Measurements from ENCODE around the gene TRPT1.

TRPT1 gene

GRCh38 chr11:64225608-64226506, at the start of gene TRPT1, which contains the start of gene NUDT22:
Gene TRPT1 (minus strand): TSS chr11:64226186. CDS start chr11:64225860, 326 bp downstream.
Gene NUDT22 (plus strand): TSS chr11:64226274. CDS start chr11:64226653, 379 bp downstream.
- peak; percentile 96 for DNase-seq (ENCODE audit: low spot score)

GRCh38 chr11:64275031-64275800, 49.2 kb upstream of the TRPT1 start:
- DNase-seq (ENCODE audit: low spot score) = no peak

GRCh38 chr11:64269540-64270220, 43.7 kb upstream of the TRPT1 start:
- peak; percentile 94 for DNase-seq (ENCODE audit: low spot score)

- peak; percentile 60 for DNase-seq (ENCODE audit: low spot score)
Observed at GRCh38 chr11:64268893-64269539, 43.0 kb upstream of the TRPT1 start.

GRCh38 chr11:64268025-64268892, 42.3 kb upstream of the TRPT1 start:
- DNase-seq (ENCODE audit: low spot score) = peak; percentile 19

GRCh38 chr11:64267207-64267945, 41.4 kb upstream of the TRPT1 start:
- no peak for DNase-seq (ENCODE audit: low spot score)

- no peak for DNase-seq (ENCODE audit: low spot score)
Observed at GRCh38 chr11:64266339-64266738, 40.4 kb upstream of the TRPT1 start.

GRCh38 chr11:64265176-64266160, 39.5 kb upstream of the TRPT1 start:
- DNase-seq (ENCODE audit: low spot score) = no peak

GRCh38 chr11:64264371-64264852, 38.4 kb upstream of the TRPT1 start:
- DNase-seq (ENCODE audit: low spot score) = no peak

- no peak for DNase-seq (ENCODE audit: low spot score)
Observed at GRCh38 chr11:64263947-64264317, 37.9 kb upstream of the TRPT1 start.

- DNase-seq (ENCODE audit: low spot score) = no peak
Observed at GRCh38 chr11:64263021-64263946, 37.3 kb upstream of the TRPT1 start.

- no peak for DNase-seq (ENCODE audit: low spot score)
Observed at GRCh38 chr11:64262271-64263002, 36.5 kb upstream of the TRPT1 start.

GRCh38 chr11:64261556-64262080, 35.6 kb upstream of the TRPT1 start:
- no peak for DNase-seq (ENCODE audit: low spot score)

GRCh38 chr11:64260147-64260708, 34.2 kb upstream of the TRPT1 start:
- no peak for DNase-seq (ENCODE audit: low spot score)

GRCh38 chr11:64259533-64260067, 33.6 kb upstream of the TRPT1 start:
- no peak for DNase-seq (ENCODE audit: low spot score)

GRCh38 chr11:64258946-64259532, 33.1 kb upstream of the TRPT1 start:
- DNase-seq (ENCODE audit: low spot score) = no peak

Measured in GM03348 (cell line).